Hair follicle dermal papilla cell (primary cell): ENCODE results near the gene PEX19. TPM values are rescaled to one million over a fixed set of nuclear protein-coding genes. Genes with fewer than 3 reads are reported as not detected.

Experiments used
- small RNA-seq: library from RNA; depleted of rRNA; stranded (forward); fragments of <200 nt; gene quantifications from one replicate; pipeline ENCODE3, GENCODE V24; 2012
- total RNA-seq: library from RNA; depleted of rRNA; stranded (reverse); fragments of >200 nt; gene quantifications from 2 replicates; pipeline ENCODE4 v1.2.3, GENCODE V29; 2012

The PEX19 gene
- total RNA-seq = 56.0 and 90.3 TPM in 2 replicates

GRCh38 chr1:160284782-160285344 lies at the start of gene PEX19:
Gene PEX19, minus strand, starts transcription at chr1:160285133. Its CDS starts 9 bp downstream, at chr1:160285124.

GRCh38 chr1:160261893-160262794 lies 22.8 kb downstream of the PEX19 start, which contains the start of gene DCAF8:
Gene DCAF8, minus strand, starts transcription at chr1:160262549. Its CDS starts 18,541 bp downstream, at chr1:160244008.

Small RNA genes lying within 50 kb of the gene (small RNA-seq; reads per million reads assigned to genes)
- not detected for gene RF00019

Other genes starting within 250 kb of the PEX19 start
- gene KCNJ10, start 215.0 kb downstream of the PEX19 start, total RNA-seq = not detected in 2 replicates
- gene KCNJ9, start 203.6 kb downstream of the PEX19 start, total RNA-seq = not detected in 2 replicates
- 20.9 TPM in 2 replicates for gene IGSF8, start 186.5 kb downstream of the PEX19 start, total RNA-seq
- gene ATP1A2, start 169.4 kb downstream of the PEX19 start, total RNA-seq = not detected in 2 replicates
- gene ATP1A4, start 133.5 kb downstream of the PEX19 start, total RNA-seq = not detected in 2 replicates
- not detected in 2 replicates for gene CASQ1, start 94.6 kb downstream of the PEX19 start, total RNA-seq
- 240 and 266 TPM in 2 replicates for gene PEA15, start 79.7 kb downstream of the PEX19 start, total RNA-seq
- 85.9 and 90.9 TPM in 2 replicates for gene DCAF8, start 22.6 kb downstream of the PEX19 start, total RNA-seq
- 331 and 398 TPM in 2 replicates for gene COPA, start 58.1 kb upstream of the PEX19 start, total RNA-seq
- 102 and 111 TPM in 2 replicates for gene NCSTN, start 58.2 kb upstream of the PEX19 start, total RNA-seq
- gene NHLH1, start 81.9 kb upstream of the PEX19 start, total RNA-seq = 0.12 and 0.16 TPM in 2 replicates
- gene VANGL2, start 115.4 kb upstream of the PEX19 start, total RNA-seq = 0.12 and 0.49 TPM in 2 replicates
- not detected in 2 replicates for gene SLAMF6, start 238.1 kb upstream of the PEX19 start, total RNA-seq